RPMI7951 (cell line): ENCODE measurements around the gene ATP2B2. TPM values are rescaled to one million over a fixed set of nuclear protein-coding genes. Genes with fewer than 3 reads are reported as not detected.

Source experiments
- DNase-seq: peaks from one replicate; pipeline ENCODE4 v3.0.0-alpha.2; 2012; ENCODE audit warnings: low read depth
- total RNA-seq: library from RNA; depleted of rRNA; stranded (reverse); fragments of >200 nt; shearing (Covaris generic); gene quantifications from 2 replicates; pipeline ENCODE4 v1.2.3, GENCODE V29; 2014

ATP2B2 gene
- total RNA-seq, 1 experiment from 2014 or later = 0.72 TPM

GRCh38 chr3:10450494-10451440 lies 54.6 kb downstream of the ATP2B2 start:
- DNase-seq = no peak

- DNase-seq = no peak
Measured at GRCh38 chr3:10449436-10449835, 56.0 kb downstream of the ATP2B2 start.

DNA sequence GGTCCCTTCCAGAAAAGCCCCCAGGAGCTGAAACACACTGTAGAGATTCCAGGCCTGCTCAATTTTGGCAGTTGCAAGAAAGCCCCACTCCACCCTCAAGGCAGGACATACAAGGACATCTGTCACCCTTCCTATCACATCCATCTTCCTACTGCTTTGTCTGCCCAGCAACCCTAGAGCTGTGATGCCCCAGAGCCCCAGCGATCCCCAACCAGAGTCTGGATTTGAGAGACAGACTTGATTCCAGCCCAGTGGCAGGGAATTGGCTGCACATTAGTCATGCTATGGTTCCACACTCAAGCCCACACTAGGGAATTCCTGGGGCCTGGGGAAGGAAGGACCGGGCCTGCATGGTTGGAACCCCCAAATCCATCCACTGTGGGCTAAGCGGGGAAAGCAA lies 56.8 kb downstream of the ATP2B2 start:
- no peak for DNase-seq

DNA sequence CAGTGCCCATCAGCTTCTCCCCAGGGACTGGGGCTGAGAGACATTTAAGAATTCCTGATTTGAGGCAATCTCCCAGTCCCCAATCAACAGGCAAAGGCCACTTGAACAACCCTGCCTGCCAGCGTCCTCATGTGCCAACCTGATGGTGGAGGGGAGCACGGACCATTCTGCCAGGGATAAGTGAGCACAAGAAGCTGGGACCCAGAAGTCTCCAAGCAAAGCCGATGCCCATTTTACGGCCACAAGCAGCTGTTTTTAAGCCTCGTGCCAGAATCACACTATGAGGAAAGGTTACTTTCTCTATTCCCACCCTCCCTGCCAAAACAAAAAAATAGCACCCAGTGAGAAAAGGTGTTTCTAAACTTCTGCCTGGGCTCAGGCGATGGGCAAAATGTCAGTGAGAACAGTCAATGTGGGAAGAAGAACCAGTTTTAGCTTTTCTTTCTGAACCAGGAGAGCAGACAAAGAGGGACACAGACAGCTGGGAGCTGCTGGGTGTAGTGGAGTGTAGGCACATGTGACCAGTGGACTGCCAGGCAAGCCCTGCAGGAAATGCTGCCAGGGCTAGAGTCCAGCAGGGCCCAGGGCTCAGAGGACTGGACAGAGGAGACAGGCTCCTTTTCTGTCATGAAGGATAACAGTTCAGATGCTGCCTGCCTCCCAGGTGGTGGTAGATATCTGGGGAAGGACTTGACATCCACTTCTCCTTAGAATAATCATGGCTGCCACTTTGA lies 57.7 kb downstream of the ATP2B2 start:
- DNase-seq = no peak

GRCh38 chr3:10447110-10447509 lies 58.3 kb downstream of the ATP2B2 start:
- DNase-seq = no peak

DNA sequence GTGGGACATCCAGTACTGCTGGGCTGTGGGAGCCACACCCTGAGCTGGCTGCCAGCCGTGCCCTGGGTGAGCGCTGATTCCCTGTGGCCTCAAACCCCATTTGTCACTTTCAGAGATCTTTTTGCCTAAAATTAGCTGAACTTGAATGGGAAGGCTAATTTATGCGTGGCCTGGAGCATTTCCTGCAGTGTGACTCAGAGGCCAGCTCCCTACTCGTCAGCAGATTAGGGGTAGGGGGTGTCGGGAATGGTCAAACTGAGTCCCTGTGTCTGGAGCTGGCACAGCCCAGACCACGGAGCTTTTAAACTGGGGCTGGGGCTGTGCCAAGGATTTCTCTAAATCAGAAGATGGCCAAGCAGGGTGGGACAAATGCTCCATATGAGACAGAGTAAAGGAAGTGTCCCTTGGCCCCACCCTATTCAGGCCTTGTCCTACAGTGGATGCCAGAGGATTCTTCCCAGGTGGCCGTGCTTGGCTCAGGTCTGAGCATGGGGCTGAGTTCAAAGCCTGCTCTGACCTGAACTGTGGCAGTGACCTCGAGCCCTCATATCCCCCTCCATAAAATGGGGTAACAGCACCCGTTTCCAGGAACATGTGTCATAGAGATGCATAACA lies 59.7 kb downstream of the ATP2B2 start:
- DNase-seq = peak; percentile 50

- DNase-seq = no peak
Measured at GRCh38 chr3:10444511-10444910, 60.9 kb downstream of the ATP2B2 start.

- no peak for DNase-seq
Measured at GRCh38 chr3:10444110-10444429, 61.3 kb downstream of the ATP2B2 start.

DNA sequence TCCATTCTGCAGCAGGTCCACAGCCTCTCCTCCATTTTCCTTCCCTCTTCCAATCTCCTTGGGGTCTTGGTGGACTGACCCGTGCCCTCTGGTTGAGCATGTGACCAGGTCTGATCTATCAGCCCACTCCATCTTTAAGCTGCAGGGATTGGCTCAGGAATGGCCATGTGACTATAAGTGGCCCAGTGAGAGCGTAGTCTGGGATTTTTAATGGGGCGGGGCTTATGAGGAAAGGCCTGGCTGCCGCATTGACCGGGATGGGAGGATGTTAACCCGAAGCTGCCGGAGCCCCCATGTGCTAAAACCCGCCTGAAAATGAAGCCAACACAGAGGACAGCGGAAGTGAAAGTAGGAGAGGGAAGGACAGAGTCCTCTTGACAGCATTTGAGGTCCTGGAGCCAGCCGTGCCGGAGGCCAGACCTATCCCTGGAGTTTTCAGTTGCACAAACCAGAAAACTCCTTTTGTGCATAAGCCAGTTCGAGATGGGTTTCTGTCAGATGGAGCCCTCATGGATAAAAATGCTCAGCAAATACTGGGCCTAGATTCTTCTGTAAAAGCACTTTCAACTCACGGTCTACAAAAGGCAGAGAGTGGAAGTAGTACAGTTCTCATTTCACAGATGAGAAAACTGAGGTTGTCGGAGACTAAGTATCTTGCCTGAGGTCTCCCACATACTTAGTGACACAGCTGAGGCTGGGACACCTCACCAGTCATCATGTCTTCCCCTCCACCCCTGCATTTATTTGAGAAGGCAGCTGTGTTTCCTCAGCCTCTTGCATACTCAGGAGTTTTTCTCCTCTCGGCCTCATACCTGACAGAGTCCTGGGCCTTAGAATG lies 61.9 kb downstream of the ATP2B2 start:
- DNase-seq = no peak

DNA sequence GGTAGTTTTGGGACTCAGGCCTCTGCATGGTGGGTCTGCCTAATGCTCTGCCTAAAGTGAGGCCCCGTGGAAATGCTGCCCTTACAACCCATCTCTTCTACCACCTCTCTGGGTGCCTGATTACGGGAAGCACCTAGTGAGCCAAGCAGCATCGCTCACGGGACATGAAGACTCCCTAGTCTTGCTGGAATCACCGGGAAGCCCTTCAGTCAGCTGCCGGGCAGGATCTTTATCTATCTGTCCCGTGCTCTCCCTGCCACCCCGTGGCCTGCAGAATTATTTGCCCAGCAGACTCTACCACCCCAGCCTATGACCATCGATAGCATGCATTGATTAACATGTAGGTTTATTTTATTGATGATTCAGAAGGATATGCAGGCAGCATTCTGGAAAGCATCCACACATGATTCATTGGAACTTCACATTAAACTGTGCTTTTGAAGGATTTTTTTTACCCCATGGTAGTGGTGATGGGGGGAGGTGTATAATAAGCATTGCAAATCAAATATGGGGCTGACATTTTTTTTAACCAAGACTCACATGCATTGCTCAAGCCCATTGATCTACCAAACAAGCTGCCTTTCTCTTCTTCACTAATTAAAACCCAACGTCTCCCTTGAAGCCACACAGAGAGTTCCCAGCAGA lies 63.1 kb downstream of the ATP2B2 start:
- DNase-seq = no peak

DNA sequence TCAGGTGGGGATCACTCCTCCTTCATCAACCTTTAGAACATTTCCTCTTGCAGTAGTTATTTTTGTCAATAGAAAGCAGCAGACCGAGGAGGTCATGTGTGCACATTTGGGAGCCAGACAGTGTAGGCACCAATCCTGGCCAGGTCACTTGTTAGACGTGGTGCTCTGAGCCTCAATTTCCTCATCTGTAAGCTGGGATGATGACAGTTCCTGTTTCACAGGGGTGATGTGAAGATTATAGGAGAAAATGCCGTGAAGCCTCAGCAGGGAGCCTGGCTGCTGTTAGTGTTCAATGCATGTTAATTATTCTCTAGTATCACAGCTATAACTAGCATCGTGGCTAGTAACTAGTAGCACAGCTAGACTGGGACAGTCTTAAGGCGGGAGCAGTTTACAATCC lies 64.7 kb downstream of the ATP2B2 start:
- no peak for DNase-seq

- DNase-seq = no peak
Measured at GRCh38 chr3:10438902-10439610, 66.3 kb downstream of the ATP2B2 start.

- peak; percentile 88 for DNase-seq
Measured at GRCh38 chr3:10437995-10438901, 67.1 kb downstream of the ATP2B2 start.

GRCh38 chr3:10437272-10437994 lies 68.0 kb downstream of the ATP2B2 start:
- DNase-seq = no peak

DNA sequence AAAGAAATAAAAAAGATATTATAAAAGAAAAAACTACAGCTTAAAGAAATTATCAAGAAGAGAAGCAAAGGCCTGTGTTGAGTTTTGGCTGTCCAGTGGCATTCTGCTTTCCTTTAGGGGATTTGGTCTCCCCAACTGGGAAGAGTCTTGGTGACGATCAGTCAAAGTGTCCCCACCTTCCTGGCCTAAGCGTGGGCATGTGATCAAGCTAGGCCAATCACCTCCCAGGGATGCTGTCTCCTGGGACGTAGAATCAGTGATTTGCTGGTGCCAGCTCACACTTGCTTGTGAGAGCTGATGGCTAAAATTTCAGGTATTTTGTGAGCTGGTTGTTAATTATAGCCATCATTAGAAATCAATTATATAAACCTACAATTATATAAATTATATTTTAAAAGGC lies 69.5 kb downstream of the ATP2B2 start:
- DNase-seq = no peak

DNA sequence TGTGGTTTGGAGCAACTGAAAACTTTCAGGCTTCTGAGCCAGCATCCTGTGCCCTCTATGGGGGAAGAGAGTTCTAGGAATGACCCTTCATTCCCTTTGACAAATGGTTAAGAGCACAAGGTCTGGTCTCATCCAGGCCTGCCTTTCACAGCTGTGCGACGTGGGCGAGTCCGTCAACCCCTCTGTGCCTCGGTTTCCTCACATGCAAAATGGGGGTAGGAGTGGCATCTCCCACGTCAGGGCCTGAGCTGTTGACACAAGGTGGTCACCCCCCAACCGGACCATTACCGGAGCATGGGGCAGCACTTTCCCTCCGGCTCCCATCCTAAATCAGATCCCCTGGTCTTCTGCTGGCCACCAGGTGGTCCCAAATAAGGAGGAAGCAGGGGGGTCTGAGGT lies 70.4 kb downstream of the ATP2B2 start:
- no peak for DNase-seq

- DNase-seq = no peak
Measured at GRCh38 chr3:10434144-10434937, 71.0 kb downstream of the ATP2B2 start.

DNA sequence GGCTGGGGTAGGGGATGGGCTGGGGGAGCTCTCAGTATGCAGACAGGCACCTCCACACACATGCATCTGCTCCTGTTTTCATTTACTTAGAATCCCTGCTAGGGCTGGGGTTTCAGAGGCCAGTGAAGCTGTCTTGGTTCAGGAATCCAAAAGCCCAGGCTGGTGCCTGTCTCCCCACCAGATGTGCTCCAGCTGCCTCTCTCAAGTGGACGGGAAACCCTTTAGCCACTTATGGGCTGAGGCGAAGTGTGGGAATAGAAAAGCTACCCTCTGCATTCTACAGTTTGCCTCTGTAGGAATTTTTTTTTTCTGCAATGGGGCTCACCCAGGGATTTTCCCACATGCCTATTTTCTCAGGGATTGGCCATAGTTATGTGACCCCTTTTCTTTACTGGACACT lies 72.5 kb downstream of the ATP2B2 start:
- no peak for DNase-seq
